LNCAP (cell line): ENCODE data around the gene ADAM23.

Source experiments
- TF ChIP-seq, protein P1 (sequence below): fragments of 450-650 bp; IDR thresholded peaks from 2 replicates; pipeline ENCODE4 v1.5.1; 2017; ENCODE audit warnings: mild to moderate bottlenecking

The ADAM23 gene

GRCh38 chr2:206464597-206464996 lies 21.3 kb downstream of the ADAM23 start:
- TF ChIP-seq, protein P1, sequence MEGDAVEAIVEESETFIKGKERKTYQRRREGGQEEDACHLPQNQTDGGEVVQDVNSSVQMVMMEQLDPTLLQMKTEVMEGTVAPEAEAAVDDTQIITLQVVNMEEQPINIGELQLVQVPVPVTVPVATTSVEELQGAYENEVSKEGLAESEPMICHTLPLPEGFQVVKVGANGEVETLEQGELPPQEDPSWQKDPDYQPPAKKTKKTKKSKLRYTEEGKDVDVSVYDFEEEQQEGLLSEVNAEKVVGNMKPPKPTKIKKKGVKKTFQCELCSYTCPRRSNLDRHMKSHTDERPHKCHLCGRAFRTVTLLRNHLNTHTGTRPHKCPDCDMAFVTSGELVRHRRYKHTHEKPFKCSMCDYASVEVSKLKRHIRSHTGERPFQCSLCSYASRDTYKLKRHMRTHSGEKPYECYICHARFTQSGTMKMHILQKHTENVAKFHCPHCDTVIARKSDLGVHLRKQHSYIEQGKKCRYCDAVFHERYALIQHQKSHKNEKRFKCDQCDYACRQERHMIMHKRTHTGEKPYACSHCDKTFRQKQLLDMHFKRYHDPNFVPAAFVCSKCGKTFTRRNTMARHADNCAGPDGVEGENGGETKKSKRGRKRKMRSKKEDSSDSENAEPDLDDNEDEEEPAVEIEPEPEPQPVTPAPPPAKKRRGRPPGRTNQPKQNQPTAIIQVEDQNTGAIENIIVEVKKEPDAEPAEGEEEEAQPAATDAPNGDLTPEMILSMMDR = no peak

- TF ChIP-seq, protein P1 = no peak
Observed at GRCh38 chr2:206471524-206472062, 28.3 kb downstream of the ADAM23 start.

- TF ChIP-seq, protein P1 = no peak
Observed at GRCh38 chr2:206472094-206472493, 28.8 kb downstream of the ADAM23 start.

DNA sequence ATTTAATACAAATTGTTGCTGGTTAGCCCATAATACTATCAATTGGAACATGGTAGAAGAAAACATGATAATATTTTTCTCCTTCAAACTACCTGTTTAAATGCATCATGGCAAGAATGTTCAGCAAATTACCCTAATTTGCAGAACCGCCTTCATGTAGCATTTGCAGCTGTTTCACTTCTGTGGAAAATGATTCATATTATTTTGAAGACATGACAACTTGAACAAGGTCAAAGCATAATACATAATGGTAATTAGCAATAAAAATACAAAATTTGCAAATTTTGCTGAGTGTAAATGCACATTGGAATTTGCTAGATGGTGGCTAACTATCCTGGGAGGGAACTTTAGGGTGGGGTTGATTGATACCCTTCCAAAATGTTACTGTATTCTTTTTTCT lies 30.8 kb downstream of the ADAM23 start:
- TF ChIP-seq, protein P1 = no peak

- TF ChIP-seq, protein P1 = no peak
Observed at GRCh38 chr2:206477296-206477695, 34.0 kb downstream of the ADAM23 start.

DNA sequence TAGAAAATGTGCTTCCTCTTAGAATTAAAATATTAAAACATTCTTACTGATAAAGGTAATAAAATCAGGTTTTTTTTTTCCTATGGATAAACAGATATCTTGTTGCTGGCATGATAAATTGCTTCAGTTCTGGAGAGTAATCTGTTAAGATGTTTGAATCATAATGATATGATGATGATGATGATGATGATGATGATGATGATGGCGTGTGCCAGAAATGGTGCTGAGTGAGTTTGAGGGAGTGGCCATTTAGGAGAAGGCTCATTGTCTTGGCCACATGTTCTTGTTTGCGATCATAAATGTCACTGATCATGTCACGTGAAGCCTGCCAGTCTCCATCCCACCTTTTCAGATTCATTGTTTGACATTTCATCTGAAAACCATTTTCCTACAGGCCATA lies 35.0 kb downstream of the ADAM23 start:
- TF ChIP-seq, protein P1 = no peak

GRCh38 chr2:206480161-206480560 lies 36.8 kb downstream of the ADAM23 start:
- TF ChIP-seq, protein P1 = no peak

DNA sequence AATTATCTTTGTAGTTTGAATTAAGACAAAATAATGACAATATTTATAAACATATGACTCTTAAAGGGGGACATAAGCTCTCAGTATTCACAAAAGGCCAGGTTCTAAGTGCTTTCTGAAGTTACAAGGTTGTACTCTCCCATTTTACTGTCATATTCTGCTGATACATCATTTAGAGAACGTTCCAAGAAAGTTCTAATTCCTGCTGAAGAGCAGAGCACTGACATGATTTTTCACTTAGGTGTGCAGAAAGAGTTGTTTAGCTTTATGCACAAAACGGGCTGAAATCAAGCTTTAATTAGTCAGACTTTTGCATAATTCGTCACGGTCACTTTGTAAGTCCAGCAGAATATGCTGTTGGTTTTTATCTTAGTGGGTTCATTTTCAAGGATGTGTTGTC lies 37.3 kb downstream of the ADAM23 start:
- TF ChIP-seq, protein P1 = no peak
